ENCODE data around the gene CKMT1B. TPM values are rescaled to one million over a fixed set of nuclear protein-coding genes. Genes with fewer than 3 reads are reported as not detected.
"Not testable (repeated sequence)": the region's sequence is repeated elsewhere in the genome, so short reads cannot be mapped to it uniquely, and the experiment has no call there.

The CKMT1B gene
- 10.8 TPM for polyA plus RNA-seq (2013, experiment 1 of 4)
- 10.3 TPM for polyA plus RNA-seq (2013, experiment 2 of 4)
- 10.9 TPM for polyA plus RNA-seq (2013, experiment 3 of 4)
- 10.4 TPM for polyA plus RNA-seq (2013, experiment 4 of 4)

- not testable (repeated sequence) for H3K27ac ChIP-seq (ENCODE audit: insufficient read depth, low read depth, low read length, poor library complexity, severe bottlenecking); H3K9me3 ChIP-seq (ENCODE audit: control insufficient read depth, low read length); H3K36me3 ChIP-seq (ENCODE audit: control insufficient read depth, insufficient read depth, low read length); H3K4me3 ChIP-seq (ENCODE audit: insufficient read depth, low read depth, low read length); H3K27me3 ChIP-seq (ENCODE audit: control insufficient read depth, insufficient read depth, low read length, poor library complexity, severe bottlenecking); H3K4me1 ChIP-seq (ENCODE audit: control insufficient read depth, insufficient read depth, low read length)
- WGBS, 2 experiments: no CpG with 5 or more reads among the region's 43 CpGs
Measured at GRCh38 chr15:43593328-43594190, at the start of gene CKMT1B. CKMT1B (plus strand) TSS chr15:43594027; CDS start chr15:43594219, 192 bp downstream.

- Histone ChIP-seq H3K4me1 (ENCODE audit: control insufficient read depth, insufficient read depth, low read length) (no peaks in the 10 kb centered on the region), H3K36me3 (ENCODE audit: control insufficient read depth, insufficient read depth, low read length) (no peaks in the 10 kb centered on the region)
Measured at GRCh38 chr15:43544266-43544665, 49.6 kb upstream of the CKMT1B start.

GRCh38 chr15:43545426-43545825 is 48.4 kb upstream of the CKMT1B start:
- 91% methylated on average over 1 of the region's 1 CpG for WGBS, 2 experiments
- Histone ChIP-seq H3K27me3 (ENCODE audit: control insufficient read depth, insufficient read depth, low read length, poor library complexity, severe bottlenecking) (no peaks in the 10 kb centered on the region), H3K36me3 (ENCODE audit: control insufficient read depth, insufficient read depth, low read length) (no peaks in the 10 kb centered on the region), H3K9me3 (ENCODE audit: control insufficient read depth, low read length) (no peaks in the 10 kb centered on the region), H3K4me1 (ENCODE audit: control insufficient read depth, insufficient read depth, low read length) (no peaks in the 10 kb centered on the region), H3K27ac (ENCODE audit: insufficient read depth, low read depth, low read length, poor library complexity, severe bottlenecking) (no peak overlapping the region), H3K4me3 (ENCODE audit: insufficient read depth, low read depth, low read length) (no peak overlapping the region)

More at GRCh38 chr15:43544266-43544665, 49.6 kb upstream of the CKMT1B start:
- Histone ChIP-seq H3K27me3 (ENCODE audit: control insufficient read depth, insufficient read depth, low read length, poor library complexity, severe bottlenecking) (no peaks in the 10 kb centered on the region), H3K27ac (ENCODE audit: insufficient read depth, low read depth, low read length, poor library complexity, severe bottlenecking) (no peak overlapping the region), H3K9me3 (ENCODE audit: control insufficient read depth, low read length) (no peaks in the 10 kb centered on the region), H3K4me3 (ENCODE audit: insufficient read depth, low read depth, low read length) (no peak overlapping the region)

- H3K27me3 ChIP-seq (ENCODE audit: control insufficient read depth, insufficient read depth, low read length, poor library complexity, severe bottlenecking): no peaks in the 10 kb centered on the region
- H3K36me3 ChIP-seq (ENCODE audit: control insufficient read depth, insufficient read depth, low read length): no peaks in the 10 kb centered on the region
- no peak overlapping the region for H3K27ac ChIP-seq (ENCODE audit: insufficient read depth, low read depth, low read length, poor library complexity, severe bottlenecking)
- WGBS, 2 experiments: 92 to 100% methylated on average over 2 of the region's 2 CpGs
- no peaks in the 10 kb centered on the region for H3K4me1 ChIP-seq (ENCODE audit: control insufficient read depth, insufficient read depth, low read length)
- no peak overlapping the region for H3K4me3 ChIP-seq (ENCODE audit: insufficient read depth, low read depth, low read length)
- no peaks in the 10 kb centered on the region for H3K9me3 ChIP-seq (ENCODE audit: control insufficient read depth, low read length)
Measured at GRCh38 chr15:43547539-43547938, 46.3 kb upstream of the CKMT1B start.

- H3K27me3 ChIP-seq (ENCODE audit: control insufficient read depth, insufficient read depth, low read length, poor library complexity, severe bottlenecking): no peaks in the 10 kb centered on the region
- no peak overlapping the region for H3K27ac ChIP-seq (ENCODE audit: insufficient read depth, low read depth, low read length, poor library complexity, severe bottlenecking)
- 81 to 86% methylated on average over 10 of the region's 10 CpGs for WGBS, 2 experiments
- no peaks in the 10 kb centered on the region for H3K36me3 ChIP-seq (ENCODE audit: control insufficient read depth, insufficient read depth, low read length)
- H3K9me3 ChIP-seq (ENCODE audit: control insufficient read depth, low read length): no peaks in the 10 kb centered on the region
- H3K4me3 ChIP-seq (ENCODE audit: insufficient read depth, low read depth, low read length): no peak overlapping the region
- H3K4me1 ChIP-seq (ENCODE audit: control insufficient read depth, insufficient read depth, low read length): no peaks in the 10 kb centered on the region
Measured at GRCh38 chr15:43550527-43551363, 43.1 kb upstream of the CKMT1B start.

- Histone ChIP-seq H3K4me1 (ENCODE audit: control insufficient read depth, insufficient read depth, low read length) (no peaks in the 10 kb centered on the region), H3K9me3 (ENCODE audit: control insufficient read depth, low read length) (no peaks in the 10 kb centered on the region), H3K27ac (ENCODE audit: insufficient read depth, low read depth, low read length, poor library complexity, severe bottlenecking) (no peak overlapping the region), H3K36me3 (ENCODE audit: control insufficient read depth, insufficient read depth, low read length) (no peaks in the 10 kb centered on the region), H3K4me3 (ENCODE audit: insufficient read depth, low read depth, low read length) (no peak overlapping the region), H3K27me3 (ENCODE audit: control insufficient read depth, insufficient read depth, low read length, poor library complexity, severe bottlenecking) (no peaks in the 10 kb centered on the region)
- 97% methylated on average over 4 of the region's 4 CpGs for WGBS, 2 experiments
Measured at GRCh38 chr15:43552256-43552655, 41.6 kb upstream of the CKMT1B start.

- 82 to 100% methylated on average over 1 of the region's 2 CpGs for WGBS, 2 experiments
- Histone ChIP-seq H3K27ac (ENCODE audit: insufficient read depth, low read depth, low read length, poor library complexity, severe bottlenecking) (no peak overlapping the region), H3K27me3 (ENCODE audit: control insufficient read depth, insufficient read depth, low read length, poor library complexity, severe bottlenecking) (no peaks in the 10 kb centered on the region), H3K4me3 (ENCODE audit: insufficient read depth, low read depth, low read length) (no peak overlapping the region), H3K9me3 (ENCODE audit: control insufficient read depth, low read length) (no peaks in the 10 kb centered on the region), H3K36me3 (ENCODE audit: control insufficient read depth, insufficient read depth, low read length) (no peaks in the 10 kb centered on the region), H3K4me1 (ENCODE audit: control insufficient read depth, insufficient read depth, low read length) (no peaks in the 10 kb centered on the region)
Measured at GRCh38 chr15:43552986-43553385, 40.8 kb upstream of the CKMT1B start.

GRCh38 chr15:43562753-43563152 is 31.1 kb upstream of the CKMT1B start:
- H3K36me3 ChIP-seq (ENCODE audit: control insufficient read depth, insufficient read depth, low read length); H3K4me3 ChIP-seq (ENCODE audit: insufficient read depth, low read depth, low read length); H3K9me3 ChIP-seq (ENCODE audit: control insufficient read depth, low read length); H3K27ac ChIP-seq (ENCODE audit: insufficient read depth, low read depth, low read length, poor library complexity, severe bottlenecking); H3K27me3 ChIP-seq (ENCODE audit: control insufficient read depth, insufficient read depth, low read length, poor library complexity, severe bottlenecking); H3K4me1 ChIP-seq (ENCODE audit: control insufficient read depth, insufficient read depth, low read length): not testable (repeated sequence)
- WGBS, 2 experiments: 100% methylated on average over 2 of the region's 3 CpGs; no CpG with 5 or more reads in 1 of the 2 experiments

- not testable (repeated sequence) for H3K4me3 ChIP-seq (ENCODE audit: insufficient read depth, low read depth, low read length); H3K27me3 ChIP-seq (ENCODE audit: control insufficient read depth, insufficient read depth, low read length, poor library complexity, severe bottlenecking); H3K4me1 ChIP-seq (ENCODE audit: control insufficient read depth, insufficient read depth, low read length); H3K9me3 ChIP-seq (ENCODE audit: control insufficient read depth, low read length); H3K36me3 ChIP-seq (ENCODE audit: control insufficient read depth, insufficient read depth, low read length); H3K27ac ChIP-seq (ENCODE audit: insufficient read depth, low read depth, low read length, poor library complexity, severe bottlenecking)
- no CpG with 5 or more reads among the region's 8 CpGs for WGBS, 2 experiments
Measured at GRCh38 chr15:43563793-43564192, 30.0 kb upstream of the CKMT1B start.

GRCh38 chr15:43566615-43567014 is 27.2 kb upstream of the CKMT1B start:
- no CpG with 5 or more reads among the region's 2 CpGs for WGBS, 2 experiments
- H3K4me3 ChIP-seq (ENCODE audit: insufficient read depth, low read depth, low read length); H3K4me1 ChIP-seq (ENCODE audit: control insufficient read depth, insufficient read depth, low read length); H3K9me3 ChIP-seq (ENCODE audit: control insufficient read depth, low read length); H3K27ac ChIP-seq (ENCODE audit: insufficient read depth, low read depth, low read length, poor library complexity, severe bottlenecking); H3K27me3 ChIP-seq (ENCODE audit: control insufficient read depth, insufficient read depth, low read length, poor library complexity, severe bottlenecking); H3K36me3 ChIP-seq (ENCODE audit: control insufficient read depth, insufficient read depth, low read length): not testable (repeated sequence)

Measured in ectodermal cell (in vitro differentiated cells).